GM13976 (cell line): ENCODE measurements around the gene RUNX1.

Source experiments
- DNase-seq: peaks from one replicate; pipeline ENCODE4 v3.0.0; 2012; ENCODE audit warnings: low spot score
- in situ Hi-C: fragments of 300-500 bp; cut with MboI; formaldehyde crosslinking; loops from one replicate; pipeline ENCODE4 v1.12.0; 2022; ENCODE audit warnings: low sequenced_read_pairs, mixed read lengths, inconsistent platforms; ENCODE audit not compliant: unreplicated experiment
- TF ChIP-seq, protein P1 (sequence below): IDR thresholded peaks from 2 replicates; pipeline ENCODE4 v1.5.1; 2012; ENCODE audit warnings: borderline replicate concordance, mild to moderate bottlenecking; ENCODE audit not compliant: insufficient read depth; ENCODE audit errors: extremely low read depth, missing control alignments, control extremely low read depth

The RUNX1 gene

DNA sequence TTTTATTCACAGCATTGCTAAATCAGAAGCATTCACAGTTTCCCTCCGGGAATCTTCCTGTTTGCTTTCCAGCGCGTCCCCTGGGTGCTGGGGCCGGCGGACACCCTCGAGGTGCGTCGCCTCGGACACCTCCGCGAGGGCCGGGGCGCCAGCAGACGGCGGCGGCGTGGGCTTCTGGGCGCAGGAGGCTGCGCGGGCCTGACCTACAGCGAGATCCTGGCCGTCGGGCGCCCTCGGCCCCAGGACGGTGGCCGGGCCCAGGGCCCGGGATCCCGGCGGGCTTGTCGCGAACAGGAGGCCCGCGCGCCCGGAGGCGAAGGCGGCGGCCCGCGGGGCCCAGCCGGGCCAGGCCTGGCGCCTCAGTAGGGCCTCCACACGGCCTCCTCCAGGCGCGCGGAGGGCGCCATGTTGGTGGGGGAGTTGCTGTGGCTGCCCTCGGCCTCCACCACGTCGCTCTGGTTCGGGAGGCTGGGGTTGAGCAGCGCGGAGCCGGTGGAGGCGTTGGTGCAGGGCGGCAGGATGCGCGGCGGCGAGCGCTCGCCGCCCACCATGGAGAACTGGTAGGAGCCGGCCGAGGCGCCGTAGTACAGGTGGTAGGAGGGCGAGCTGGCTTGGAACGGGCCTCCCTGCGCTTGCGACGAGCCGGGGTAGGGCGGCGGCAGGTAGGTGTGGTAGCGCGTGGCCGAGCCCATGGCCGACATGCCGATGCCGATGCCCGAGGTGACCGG, 257.2 kb downstream of the RUNX1 start:
- DNase-seq = no peak
- TF ChIP-seq, protein P1, sequence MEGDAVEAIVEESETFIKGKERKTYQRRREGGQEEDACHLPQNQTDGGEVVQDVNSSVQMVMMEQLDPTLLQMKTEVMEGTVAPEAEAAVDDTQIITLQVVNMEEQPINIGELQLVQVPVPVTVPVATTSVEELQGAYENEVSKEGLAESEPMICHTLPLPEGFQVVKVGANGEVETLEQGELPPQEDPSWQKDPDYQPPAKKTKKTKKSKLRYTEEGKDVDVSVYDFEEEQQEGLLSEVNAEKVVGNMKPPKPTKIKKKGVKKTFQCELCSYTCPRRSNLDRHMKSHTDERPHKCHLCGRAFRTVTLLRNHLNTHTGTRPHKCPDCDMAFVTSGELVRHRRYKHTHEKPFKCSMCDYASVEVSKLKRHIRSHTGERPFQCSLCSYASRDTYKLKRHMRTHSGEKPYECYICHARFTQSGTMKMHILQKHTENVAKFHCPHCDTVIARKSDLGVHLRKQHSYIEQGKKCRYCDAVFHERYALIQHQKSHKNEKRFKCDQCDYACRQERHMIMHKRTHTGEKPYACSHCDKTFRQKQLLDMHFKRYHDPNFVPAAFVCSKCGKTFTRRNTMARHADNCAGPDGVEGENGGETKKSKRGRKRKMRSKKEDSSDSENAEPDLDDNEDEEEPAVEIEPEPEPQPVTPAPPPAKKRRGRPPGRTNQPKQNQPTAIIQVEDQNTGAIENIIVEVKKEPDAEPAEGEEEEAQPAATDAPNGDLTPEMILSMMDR = no peak
- in situ Hi-C loops = no loop called here

DNA sequence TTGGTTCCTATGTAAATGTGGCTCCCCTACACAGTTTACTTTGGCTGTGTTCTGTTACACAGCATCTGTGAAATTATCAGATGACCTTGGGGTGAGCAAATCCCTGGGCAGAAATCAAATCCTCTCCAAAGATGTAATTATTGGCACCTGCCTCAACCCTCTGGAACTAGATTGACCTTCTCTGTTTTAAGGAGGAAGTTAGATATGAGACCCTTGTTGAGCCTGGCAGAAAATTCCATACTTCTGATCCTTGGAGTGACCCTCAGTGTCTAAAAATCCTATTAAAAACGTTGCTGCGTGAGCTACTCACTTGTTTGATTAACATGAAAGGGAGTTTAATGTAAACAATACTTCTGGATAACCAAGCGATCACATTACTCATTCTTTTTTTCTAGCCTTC, 258.3 kb downstream of the RUNX1 start:
- in situ Hi-C loops = no loop called here
- DNase-seq = no peak
- TF ChIP-seq, protein P1 = no peak

DNA sequence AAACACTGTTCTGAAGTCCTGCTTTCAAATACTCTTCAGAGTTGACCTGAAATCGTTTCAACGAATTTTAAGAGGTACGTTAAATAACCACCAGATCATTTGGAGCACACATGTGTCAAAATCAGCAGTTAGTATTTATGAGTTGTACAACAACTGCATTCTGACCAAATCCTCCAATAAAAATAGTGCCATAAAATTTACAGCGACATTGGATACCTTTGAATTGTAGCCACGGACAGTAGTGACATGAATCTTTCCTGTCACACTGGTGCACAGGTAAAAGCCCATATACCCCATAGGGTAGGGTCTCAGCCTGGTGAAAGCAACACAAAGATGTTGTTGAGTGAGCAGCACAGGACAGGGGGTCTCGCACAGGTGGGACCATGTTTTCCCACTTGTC, 258.8 kb downstream of the RUNX1 start:
- TF ChIP-seq, protein P1 = no peak

DNA sequence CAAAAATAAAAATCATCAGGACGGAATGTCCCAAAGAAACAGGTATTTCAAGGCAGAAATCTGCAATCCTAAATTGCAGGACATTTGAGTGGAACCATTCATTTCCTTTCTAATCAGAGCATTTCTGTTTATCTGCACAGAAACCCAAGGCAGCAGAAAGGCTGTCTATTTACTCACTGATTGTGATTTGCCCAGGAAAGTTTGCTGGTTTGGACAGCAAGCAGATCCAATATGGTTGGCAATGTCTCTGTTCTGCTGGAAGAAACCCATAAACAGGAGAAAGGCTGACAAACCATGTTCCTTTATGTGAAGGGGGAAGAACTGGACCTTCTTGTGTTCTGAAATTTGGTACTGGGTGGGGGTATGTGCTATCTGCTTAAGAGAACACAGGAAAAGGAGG, 260.2 kb downstream of the RUNX1 start:
- in situ Hi-C loops = no loop called here
- DNase-seq = no peak
- TF ChIP-seq, protein P1 = no peak

More for the DNA sequence above, 258.8 kb downstream of the RUNX1 start:
- in situ Hi-C loops = no loop called here
- no peak for DNase-seq

DNA sequence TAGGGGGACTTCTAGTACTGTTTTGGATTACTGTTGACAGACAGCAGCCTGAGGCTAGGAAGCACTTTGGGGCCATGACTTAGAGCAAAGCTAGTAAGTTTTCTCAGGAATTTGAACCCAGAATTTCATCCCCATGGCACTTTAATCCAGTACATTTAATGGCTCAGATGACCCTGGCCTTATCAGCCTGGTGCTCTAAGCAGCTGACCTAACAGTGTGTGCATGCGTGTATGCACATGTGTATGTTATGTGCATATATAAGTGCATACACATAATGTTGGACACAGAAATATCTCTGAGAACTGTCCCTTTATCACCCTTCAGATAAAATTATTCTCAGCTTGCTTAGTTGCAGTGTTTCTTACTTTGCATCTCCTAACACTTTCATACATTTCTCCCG, 265.3 kb downstream of the RUNX1 start:
- no peak for DNase-seq
- in situ Hi-C loops = no loop called here
- TF ChIP-seq, protein P1 = no peak

DNA sequence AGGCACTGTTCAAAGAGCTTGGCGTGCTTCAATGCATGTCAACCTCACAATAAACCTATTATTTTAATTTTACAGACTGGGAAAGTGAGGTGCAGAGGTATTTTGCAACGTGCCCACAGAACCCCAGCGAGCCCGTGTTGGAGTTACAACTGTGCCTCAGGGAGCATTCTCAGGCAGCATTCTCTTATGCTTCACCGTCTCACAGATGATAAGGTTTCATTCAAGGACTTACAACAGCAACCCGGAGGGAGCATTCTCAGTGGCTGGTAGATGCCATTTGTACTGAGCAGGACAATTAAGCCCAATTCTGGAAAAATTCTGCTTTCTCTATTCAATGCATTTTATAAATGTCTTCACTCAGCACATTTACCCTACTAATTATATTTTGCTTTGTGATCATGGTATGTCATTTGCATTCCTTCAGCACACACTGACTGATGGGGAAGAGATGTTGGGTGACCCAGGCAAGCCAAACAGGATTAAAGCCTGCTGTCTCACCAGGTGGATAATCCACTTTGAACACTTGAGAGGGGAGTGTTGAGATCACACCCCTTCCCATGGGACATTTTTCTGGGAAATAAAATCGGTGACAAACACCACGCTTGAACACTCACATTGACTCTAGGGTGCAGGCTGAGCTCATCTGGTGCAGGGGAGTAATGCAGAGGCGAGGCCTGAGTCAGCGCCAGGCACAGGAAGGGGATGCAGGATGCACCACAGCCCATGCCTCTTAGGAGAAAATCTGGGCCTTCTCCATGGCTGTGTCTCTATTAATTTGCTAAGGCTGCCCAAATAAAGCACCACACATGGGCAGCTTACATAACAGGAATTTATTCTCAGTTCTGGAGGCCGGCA, 266.4 kb downstream of the RUNX1 start:
- TF ChIP-seq, protein P1 = no peak
- no peak for DNase-seq
- in situ Hi-C loops = no loop called here
